Stimulated activated CD4-positive, alpha-beta T cell treated with anti-CD3 and anti-CD28 coated beads, TNF-alpha, amount 100 ng/mL, for 24 hours (primary cell): ENCODE results near the gene DEPDC1B.
"Not testable (repeated sequence)": the region's sequence is repeated elsewhere in the genome, so short reads cannot be mapped to it uniquely, and the experiment has no call there.

Experiments used
- DNase-seq, 3 experiments: peaks; one replicate each; pipeline ENCODE4 v3.0.0-alpha.2; 2020; ENCODE audit warnings: low read depth in 3 of 3

The DEPDC1B gene

GRCh38 chr5:60699609-60700415, at the start of gene DEPDC1B:
Gene DEPDC1B, minus strand, starts transcription at chr5:60700166. Its CDS starts 73 bp downstream, at chr5:60700093.
- DNase-seq = peak; percentile 76 to 87 (median 78)

- DNase-seq = no peak
Measured at GRCh38 chr5:60744682-60745081, 44.7 kb upstream of the DEPDC1B start.

GRCh38 chr5:60743511-60744314, 43.7 kb upstream of the DEPDC1B start:
- DNase-seq = no peak

GRCh38 chr5:60740322-60740721, 40.4 kb upstream of the DEPDC1B start:
- no peak for DNase-seq

- DNase-seq = no peak
Measured at GRCh38 chr5:60738933-60739332, 39.0 kb upstream of the DEPDC1B start.

GRCh38 chr5:60738461-60738860, 38.5 kb upstream of the DEPDC1B start:
- DNase-seq = no peak

- not testable (repeated sequence) for DNase-seq
Measured at GRCh38 chr5:60730858-60731257, 30.9 kb upstream of the DEPDC1B start.

- DNase-seq = no peak
Measured at GRCh38 chr5:60727033-60727679, 27.2 kb upstream of the DEPDC1B start.

GRCh38 chr5:60724126-60724525, 24.2 kb upstream of the DEPDC1B start:
- DNase-seq = no peak

- no peak for DNase-seq
Measured at GRCh38 chr5:60722416-60722815, 22.4 kb upstream of the DEPDC1B start.

- no peak for DNase-seq
Measured at GRCh38 chr5:60719329-60719728, 19.4 kb upstream of the DEPDC1B start.

- DNase-seq = no peak
Measured at GRCh38 chr5:60718166-60718892, 18.4 kb upstream of the DEPDC1B start.

- not testable (repeated sequence) for DNase-seq
Measured at GRCh38 chr5:60715201-60715928, 15.4 kb upstream of the DEPDC1B start.

GRCh38 chr5:60712950-60713349, 13.0 kb upstream of the DEPDC1B start:
- no peak for DNase-seq

GRCh38 chr5:60711892-60712291, 11.9 kb upstream of the DEPDC1B start:
- not testable (repeated sequence) for DNase-seq

GRCh38 chr5:60710362-60710761, 10.4 kb upstream of the DEPDC1B start:
- DNase-seq = no peak

GRCh38 chr5:60705144-60705543, 5.2 kb upstream of the DEPDC1B start:
- DNase-seq = no peak

- DNase-seq = no peak
Measured at GRCh38 chr5:60703944-60704343, 4.0 kb upstream of the DEPDC1B start.

- no peak for DNase-seq
Measured at GRCh38 chr5:60701321-60701968, 1.5 kb upstream of the DEPDC1B start.

- DNase-seq = no peak
Measured at GRCh38 chr5:60700416-60700757, 421 bp upstream of the DEPDC1B start.

- no peak for DNase-seq
Measured at GRCh38 chr5:60699288-60699608, 718 bp downstream of the DEPDC1B start.
